GM18951 (cell line): ENCODE data around the gene RPL9.
"Not testable (repeated sequence)": the region's sequence is repeated elsewhere in the genome, so short reads cannot be mapped to it uniquely, and the experiment has no call there.

ENCODE experiments used
- POLR2A ChIP-seq: IDR thresholded peaks from 4 replicates; pipeline ENCODE4 v1.6.1; 2011; ENCODE audit warnings: mild to moderate bottlenecking; ENCODE audit not compliant: insufficient read length, insufficient read depth; ENCODE audit errors: extremely low read depth
- in situ Hi-C: fragments of 300-500 bp; cut with MboI; formaldehyde crosslinking; loops from one replicate; pipeline ENCODE4 v1.12.0; 2022; ENCODE audit warnings: low sequenced_read_pairs, mixed read lengths, inconsistent platforms; ENCODE audit not compliant: unreplicated experiment

Gene RPL9

DNA sequence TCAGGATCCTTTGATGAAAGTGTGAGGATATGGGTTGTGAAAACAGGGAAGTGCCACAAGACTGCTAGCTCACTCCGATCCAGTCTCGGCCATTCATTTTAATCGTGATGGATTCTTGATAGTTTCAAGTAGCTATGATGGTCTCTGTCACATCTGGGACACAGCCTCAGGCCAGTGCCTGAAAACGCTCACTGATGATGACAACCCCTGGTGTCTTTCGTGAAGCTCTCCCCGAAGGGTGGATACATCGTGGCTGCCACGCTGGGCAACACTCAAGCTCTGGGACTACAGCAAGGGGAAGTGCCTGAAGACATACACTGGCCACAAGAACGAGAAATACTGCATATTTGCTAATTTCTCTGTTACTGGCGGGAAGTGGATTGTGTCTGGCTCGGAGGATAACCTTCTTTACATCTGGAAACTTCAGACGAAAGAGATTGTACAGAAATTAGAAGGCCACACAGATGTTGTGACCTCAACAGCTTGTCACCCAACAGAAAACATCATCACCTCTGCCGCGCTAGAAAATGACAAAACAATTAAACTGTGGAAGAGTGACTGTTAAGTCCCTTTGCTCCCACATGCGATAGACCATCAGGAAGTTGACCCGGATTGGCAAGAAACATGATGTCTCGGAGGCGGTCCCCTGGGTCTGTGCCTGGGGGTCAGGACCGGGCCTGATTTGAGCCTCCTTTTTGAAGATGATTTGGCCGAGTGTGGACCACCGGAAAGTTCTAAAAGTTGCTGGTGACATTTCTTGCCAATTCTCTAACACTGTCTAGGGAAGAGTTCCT is 22.4 kb upstream of the RPL9 start:
- in situ Hi-C loops, result no loop called here
- no peak for TF ChIP-seq POLR2A

DNA sequence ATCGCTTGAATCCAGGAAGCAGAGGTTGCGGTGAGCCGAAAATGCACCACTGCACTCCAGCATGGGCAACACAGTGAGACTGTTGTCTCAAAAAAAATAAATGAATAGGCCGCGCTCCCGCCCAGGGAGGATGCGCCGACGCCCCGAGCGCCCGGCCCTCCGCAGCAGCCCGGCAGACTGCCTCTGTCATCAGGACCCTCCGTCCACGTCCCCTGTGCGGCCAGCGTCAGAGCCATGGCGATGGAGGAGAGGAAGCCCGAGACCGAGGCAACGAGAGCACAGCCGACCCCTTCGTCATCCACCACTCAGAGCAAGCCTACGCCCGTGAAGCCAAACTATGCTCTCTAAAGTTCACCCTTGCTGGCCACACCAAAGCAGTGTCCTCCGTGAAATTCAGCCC is 21.5 kb upstream of the RPL9 start:
- in situ Hi-C loops, result no loop called here
- no peak for TF ChIP-seq POLR2A

GRCh38 chr4:39476187-39476895 is 17.6 kb upstream of the RPL9 start:
- in situ Hi-C loops, result no loop called here
- no peak for TF ChIP-seq POLR2A

- TF ChIP-seq POLR2A, result no peak
- in situ Hi-C loops, result no loop called here
These were observed 13.7 kb upstream of the RPL9 start for GRCh38 chr4:39472396-39472795.

DNA sequence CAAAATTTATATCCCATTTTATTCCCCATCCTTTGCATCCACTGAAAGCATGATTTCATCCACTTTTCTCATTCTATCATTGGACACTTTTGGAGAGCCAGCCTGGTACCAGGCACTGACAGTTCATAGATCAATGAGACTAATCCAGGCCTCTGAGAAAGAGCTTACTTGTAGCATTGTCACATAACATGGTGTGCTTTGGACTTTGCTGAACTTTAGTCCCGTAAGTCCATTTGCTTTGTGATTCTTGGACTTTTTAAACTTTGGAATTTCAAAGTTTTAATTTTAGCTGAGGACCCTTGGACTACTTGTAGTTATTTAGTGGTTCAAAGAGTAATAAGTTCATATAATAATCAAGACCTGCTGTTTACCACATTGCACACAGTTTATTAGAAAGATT is 11.7 kb upstream of the RPL9 start:
- in situ Hi-C loops, result no loop called here
- no peak for TF ChIP-seq POLR2A

GRCh38 chr4:39469429-39470077 is 10.8 kb upstream of the RPL9 start:
- in situ Hi-C loops, result loop anchor here (10.0 kb wide), 1 partner anchor 505 kb away; the partner anchor contains the start of gene PDS5A

GRCh38 chr4:39467464-39467863 is 8.7 kb upstream of the RPL9 start:
- in situ Hi-C loops, result loop anchor here (10.0 kb wide), 1 partner anchor 507 kb away; the partner anchor contains the start of gene PDS5A
- TF ChIP-seq POLR2A, result no peak

More at GRCh38 chr4:39469429-39470077, 10.8 kb upstream of the RPL9 start:
- no peak for TF ChIP-seq POLR2A

DNA sequence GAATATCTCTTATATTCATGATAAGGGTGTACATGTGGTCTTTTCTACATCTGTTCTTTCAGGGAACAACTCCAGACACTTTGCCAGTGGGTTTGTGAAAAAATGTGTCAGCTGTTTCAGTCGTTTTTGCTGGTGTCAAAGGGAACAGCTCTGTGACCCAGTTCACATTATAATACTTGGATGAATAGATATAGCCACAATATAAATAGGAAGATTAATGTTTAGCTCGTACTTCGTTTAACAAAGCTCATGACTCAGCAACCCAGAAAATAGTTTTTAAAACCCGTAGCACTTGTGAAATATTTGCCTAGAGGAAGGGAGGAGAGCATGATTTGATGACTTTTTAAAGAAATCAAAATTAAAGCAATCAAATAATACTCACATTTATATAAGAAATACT is 8.0 kb upstream of the RPL9 start:
- in situ Hi-C loops, result loop anchor here (10.0 kb wide), 1 partner anchor 508 kb away; the partner anchor contains the start of gene PDS5A
- no peak for TF ChIP-seq POLR2A

GRCh38 chr4:39464886-39465501 is 6.3 kb upstream of the RPL9 start:
- in situ Hi-C loops, result loop anchor here (10.0 kb wide), 1 partner anchor 510 kb away; the partner anchor contains the start of gene PDS5A
- TF ChIP-seq POLR2A, result no peak

DNA sequence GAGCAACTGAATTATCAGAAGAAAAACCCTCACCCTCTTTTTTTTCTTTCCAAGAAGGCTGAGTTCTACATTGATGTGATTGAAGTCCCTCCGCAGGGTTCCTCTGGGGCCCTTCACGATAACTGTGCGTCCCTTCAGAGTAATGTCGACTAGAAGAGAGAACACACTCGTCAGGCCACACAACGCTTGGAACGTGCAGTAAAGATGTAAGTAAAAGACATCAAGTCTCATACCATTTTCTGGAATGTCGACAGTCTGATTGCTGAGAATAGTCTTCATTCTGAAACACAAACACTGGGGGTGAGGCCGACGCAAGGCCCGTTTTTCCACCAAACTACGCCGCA is 589 bp downstream of the RPL9 start:
- in situ Hi-C loops, result not testable (repeated sequence)

DNA sequence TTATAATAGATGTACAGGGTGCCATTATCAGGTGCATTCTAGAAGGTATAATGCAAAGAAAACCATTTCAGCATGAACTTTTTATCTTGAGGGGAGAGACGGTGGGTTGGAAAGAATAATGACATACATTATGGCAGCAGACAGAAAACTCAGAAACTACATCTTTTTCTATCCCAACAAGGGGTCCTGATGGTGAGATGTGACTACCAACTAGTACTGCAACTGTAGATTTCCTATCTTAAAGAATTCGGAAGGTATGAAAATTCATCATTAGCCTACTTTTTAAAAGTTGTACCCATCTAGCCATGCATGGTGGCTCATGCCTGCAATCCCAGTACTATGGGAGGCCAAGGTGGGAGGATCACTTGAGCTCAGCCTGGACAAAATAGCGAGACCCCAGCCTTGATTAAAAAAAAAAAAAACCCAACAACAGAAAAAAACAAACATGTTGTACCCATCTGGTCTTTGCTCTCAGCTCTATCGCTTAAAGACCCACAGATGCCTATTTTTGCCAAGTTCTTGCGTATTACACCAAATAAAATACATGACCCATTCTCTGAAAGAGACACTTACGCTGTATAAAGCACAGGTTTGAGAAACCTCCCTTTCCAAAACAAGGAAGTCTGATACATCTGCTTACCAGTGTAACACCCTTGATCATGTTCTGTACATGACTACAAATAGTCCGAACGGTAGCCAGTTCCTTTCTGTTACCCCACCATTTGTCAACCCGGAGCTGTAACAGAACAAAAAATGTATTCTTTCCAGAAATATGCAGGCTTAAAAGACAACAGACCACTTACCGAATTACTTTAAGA is 1.6 kb downstream of the RPL9 start:
- peak; percentile 20 for TF ChIP-seq POLR2A
- in situ Hi-C loops, result no loop called here

DNA sequence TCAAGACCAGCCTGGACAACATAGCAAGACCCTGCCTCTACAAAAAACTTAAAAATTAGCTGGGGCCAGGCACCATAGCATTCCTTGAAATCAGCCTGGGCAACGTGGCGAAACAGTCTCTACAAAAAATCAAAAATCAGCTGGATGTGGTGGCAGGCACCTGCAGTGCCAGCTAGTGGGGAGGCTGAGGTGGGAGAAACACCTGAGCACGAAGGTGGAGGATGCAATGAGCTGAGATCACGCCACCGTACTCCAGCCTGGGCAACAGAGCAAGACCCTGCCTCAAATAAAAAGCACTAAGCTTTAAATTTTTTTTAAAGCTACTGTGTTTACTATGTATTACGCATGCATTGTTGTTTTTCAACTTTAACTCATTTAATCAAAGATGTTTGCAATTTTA is 3.2 kb downstream of the RPL9 start:
- in situ Hi-C loops, result no loop called here

GRCh38 chr4:39453738-39454137 is 5.0 kb downstream of the RPL9 start:
- in situ Hi-C loops, result no loop called here

More for the DNA sequence above, 3.2 kb downstream of the RPL9 start:
- TF ChIP-seq POLR2A, result no peak

More at GRCh38 chr4:39453738-39454137, 5.0 kb downstream of the RPL9 start:
- TF ChIP-seq POLR2A, result no peak
